Cardiac septum (tissue), 1 donor: Measurements from ENCODE around the gene KRT39. TPM values are rescaled to one million over a fixed set of nuclear protein-coding genes. Genes with fewer than 3 reads are reported as not detected.

ENCODE experiments used
- DNase-seq: peaks from one replicate; pipeline ENCODE4 v3.0.0-alpha.2; 2020; ENCODE audit warnings: low spot score
- intact Hi-C: fragments of 100-400 bp; cut with DNase I; formaldehyde crosslinking; loops from one replicate; pipeline ENCODE4 v1.14.0; 2022
- total RNA-seq: library from RNA; stranded (reverse); fragmentation: NEBNext Ultra II Directional; extraction: Animal tissue kit (Norgen Biotek cat#: 25700); gene quantifications from one replicate; pipeline ENCODE4 v1.2.1, GENCODE V29; 2021
- donor health status: DM: no; HTN: no; CAD: no.

KRT39 gene
- total RNA-seq, 1 donor from 2014 or later, result not detected

- DNase-seq, result no peak
- intact Hi-C loops, result no loop called here
Measured at GRCh38 chr17:40984226-40984625, 17.5 kb upstream of the KRT39 start, which contains the start of gene KRT40. Gene KRT40, minus strand, starts transcription at chr17:40984326. Its CDS starts 53 bp downstream, at chr17:40984273.

DNA sequence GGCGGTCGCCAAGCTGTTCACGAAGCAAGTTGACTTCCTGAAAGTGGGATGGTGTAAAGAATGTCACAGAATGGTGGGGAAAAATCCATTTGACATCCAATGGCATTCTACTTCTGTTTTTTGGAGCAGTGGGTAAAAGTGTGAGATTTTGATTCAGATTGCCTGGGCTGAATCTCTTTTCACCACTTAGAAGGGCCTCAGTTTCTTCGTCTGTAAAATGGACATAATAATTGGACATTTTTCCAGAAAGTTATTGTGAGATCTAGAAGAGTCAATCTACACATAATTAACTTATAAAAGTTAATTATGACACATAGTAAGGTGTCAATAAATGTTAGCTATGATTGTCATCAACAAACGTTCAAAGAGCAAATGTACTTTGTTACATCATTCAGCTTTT lies 14.4 kb upstream of the KRT39 start:
- intact Hi-C loops, result no loop called here
- DNase-seq, result no peak

DNA sequence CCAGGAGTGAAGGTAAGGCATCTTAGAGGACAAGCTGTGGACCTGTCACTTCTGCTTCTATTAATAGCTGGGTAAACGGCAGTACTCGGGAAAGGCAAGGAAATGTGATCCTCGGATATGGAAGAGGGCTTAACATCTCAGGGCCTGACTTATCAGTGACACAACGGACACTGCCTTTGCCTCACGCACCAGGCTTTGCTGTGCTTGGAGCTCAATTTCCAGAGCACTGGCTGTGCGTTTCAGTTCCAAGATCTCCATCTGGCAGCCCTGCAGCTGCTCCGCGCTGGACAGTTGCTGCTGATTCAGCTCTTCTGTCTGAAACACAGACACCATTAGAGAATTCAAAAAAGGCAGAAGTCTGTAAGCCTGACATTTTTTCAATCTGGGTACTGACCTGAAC lies 13.8 kb upstream of the KRT39 start:
- intact Hi-C loops, result no loop called here
- no peak for DNase-seq

GRCh38 chr17:40980117-40980516 lies 13.4 kb upstream of the KRT39 start:
- intact Hi-C loops, result no loop called here

GRCh38 chr17:40978575-40979151 lies 11.9 kb upstream of the KRT39 start:
- DNase-seq, result no peak
- intact Hi-C loops, result no loop called here

More at GRCh38 chr17:40980117-40980516, 13.4 kb upstream of the KRT39 start:
- DNase-seq, result no peak

DNA sequence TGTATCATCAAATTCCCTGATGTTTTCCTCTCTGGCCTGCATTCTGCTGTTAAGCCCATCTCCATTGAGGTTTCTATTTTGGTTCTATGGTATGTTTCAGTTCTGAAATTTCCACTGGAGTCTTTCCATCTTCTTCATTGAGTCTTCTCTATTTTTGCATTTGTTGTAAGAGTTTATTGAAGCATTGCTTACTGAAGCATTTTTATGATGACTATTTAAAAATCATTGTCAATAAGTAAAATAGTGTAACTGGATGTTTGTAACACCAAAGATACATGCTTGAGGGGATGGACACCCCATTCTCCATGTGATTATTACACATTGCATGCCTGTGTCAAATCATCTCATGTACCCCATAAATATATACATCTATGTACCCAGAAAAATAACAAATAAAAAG lies 8.8 kb upstream of the KRT39 start:
- intact Hi-C loops, result no loop called here
- no peak for DNase-seq

- intact Hi-C loops, result no loop called here
- no peak for DNase-seq
Measured at GRCh38 chr17:40974366-40974765, 7.6 kb upstream of the KRT39 start.

- intact Hi-C loops, result no loop called here
- DNase-seq, result no peak
Measured at GRCh38 chr17:40967582-40967981, 834 bp upstream of the KRT39 start.

DNA sequence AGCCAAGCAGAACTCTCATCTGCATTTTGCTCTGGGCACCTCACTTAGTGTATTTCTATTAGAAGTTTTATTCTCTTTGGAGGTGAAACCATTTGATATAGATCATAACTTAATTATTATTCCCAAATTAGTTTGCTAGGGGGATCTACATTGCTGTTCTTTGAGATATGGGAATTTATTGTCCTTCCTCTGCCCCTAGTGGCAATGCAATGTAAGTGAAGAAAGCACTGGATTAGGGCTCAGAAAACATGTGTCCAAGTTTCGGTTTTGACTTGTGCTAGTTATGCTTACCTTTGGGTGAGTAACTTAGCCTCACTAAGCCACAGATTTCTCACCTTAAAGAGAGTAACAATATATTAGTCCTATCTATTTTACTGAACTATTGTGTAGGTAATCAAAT lies 2.9 kb downstream of the KRT39 start:
- intact Hi-C loops, result no loop called here
- DNase-seq, result no peak

GRCh38 chr17:40962059-40962561 lies 4.6 kb downstream of the KRT39 start:
- intact Hi-C loops, result no loop called here
- DNase-seq, result no peak

DNA sequence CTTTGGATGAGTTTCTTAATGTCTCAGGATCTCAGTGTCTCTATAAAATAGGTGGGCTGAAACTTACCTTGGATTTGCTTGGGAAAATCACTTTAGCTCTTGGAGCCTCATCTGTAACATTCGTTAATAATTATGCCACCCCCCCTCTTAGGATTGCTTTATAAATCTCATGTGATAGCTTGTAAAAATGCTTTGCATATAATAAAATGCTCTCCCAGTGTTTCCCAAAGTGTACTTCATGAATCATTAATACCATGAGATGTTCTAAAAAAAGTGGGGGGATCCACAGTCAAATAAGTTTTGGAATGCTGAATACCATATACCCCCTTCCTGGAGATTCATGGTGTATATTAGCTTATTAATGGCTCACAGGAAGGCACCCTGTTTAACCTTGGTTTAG lies 5.2 kb downstream of the KRT39 start:
- no peak for DNase-seq
- intact Hi-C loops, result no loop called here

DNA sequence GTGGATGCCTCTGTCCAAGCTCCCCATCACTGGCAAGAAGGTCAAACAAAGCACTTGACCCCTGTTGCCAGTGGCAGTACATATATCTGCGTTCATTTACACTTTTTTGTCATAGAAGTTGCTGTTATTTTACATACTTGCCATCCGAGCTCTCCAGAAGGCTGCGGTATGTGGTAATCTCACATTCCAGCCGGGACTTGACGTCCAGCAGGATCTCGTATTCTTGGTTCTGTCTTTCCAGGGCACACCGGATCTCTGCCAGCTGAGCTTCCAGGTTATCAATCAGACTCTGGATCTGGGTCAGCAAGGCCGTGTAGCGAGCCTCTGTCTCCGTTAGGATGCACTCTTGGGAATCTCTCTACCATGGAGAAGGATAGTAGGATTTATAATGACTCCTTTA lies 6.6 kb downstream of the KRT39 start:
- DNase-seq, result no peak
- intact Hi-C loops, result no loop called here

DNA sequence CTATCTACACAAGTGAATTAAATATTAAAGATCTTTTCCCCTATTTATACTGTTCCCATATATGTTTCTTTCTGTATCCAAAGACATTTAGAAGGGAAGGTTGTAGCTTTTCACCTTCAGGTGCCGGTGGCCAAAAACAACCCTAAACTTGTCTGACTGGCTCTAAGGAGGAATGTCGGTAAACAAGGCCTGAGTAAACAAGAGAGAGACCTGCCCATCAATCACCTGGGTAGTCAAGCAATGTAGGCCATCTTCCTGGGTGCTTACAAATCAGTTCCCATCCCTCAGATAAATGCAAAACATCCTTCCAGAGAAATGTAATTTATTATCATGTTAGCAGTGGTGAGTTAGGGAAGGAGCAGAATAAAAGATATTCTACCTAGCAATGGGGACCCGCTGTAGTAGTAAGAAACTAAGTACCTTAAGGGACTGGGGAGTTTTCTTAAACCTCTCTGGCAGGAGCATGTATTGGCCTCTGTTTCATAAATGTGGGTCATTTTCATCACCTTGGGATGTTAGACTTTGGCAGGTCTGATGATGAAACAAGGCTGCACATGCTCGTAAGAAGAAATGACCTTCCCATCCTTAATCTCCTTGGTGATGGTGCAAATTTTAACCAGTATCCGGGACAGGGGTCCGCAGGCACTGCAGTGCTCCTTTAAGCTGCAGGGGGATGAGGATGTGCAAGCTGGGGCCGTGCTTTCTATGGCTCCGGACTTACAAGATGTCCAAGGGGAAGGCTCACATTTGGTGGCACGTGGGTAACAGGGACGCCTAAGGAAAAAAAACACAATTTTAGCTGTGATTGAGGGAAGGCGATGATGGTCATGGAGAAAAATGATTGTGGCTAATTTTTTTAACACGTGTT lies 8.4 kb downstream of the KRT39 start:
- intact Hi-C loops, result no loop called here
- DNase-seq, result no peak

DNA sequence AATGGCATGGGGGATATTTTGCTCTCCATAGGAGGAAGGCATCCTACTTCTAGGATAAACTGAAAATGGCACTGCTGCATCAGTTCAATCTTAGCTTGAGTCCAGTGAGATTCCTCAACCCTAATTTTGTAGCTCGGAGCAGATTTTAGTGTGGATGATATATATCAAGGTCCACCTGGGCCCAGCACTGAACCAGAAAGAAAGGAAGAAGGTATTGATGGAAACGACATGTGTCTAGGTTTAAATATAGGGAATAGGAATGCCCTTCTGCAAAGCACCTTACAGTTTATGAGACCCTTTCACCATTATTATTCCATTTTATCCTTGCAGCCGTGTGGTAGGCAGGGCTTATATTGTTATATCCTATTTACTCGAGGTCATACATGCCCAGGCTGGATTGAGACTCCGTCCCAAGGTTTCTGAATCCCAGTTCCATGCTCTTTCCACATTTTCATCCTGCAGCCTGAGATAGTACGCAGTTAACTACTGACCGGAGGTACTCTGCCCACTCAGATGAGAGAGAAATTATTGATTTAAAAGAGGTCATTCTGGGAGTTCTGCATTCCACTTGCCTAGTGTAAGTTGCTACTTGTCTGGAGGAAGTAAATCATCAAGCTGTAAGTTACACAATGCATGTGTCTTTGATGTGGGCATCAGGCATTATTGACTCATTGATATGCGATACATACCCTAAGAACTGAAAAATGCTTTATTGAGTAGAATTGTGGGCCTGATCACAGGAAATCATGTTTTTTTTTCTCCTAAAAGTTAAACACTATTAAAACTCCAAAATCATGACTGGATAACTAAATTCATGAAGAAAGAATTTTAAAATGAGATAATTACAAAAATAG lies 10.1 kb downstream of the KRT39 start:
- no peak for DNase-seq
- intact Hi-C loops, result no loop called here

GRCh38 chr17:40953881-40954280 lies 12.9 kb downstream of the KRT39 start:
- no peak for DNase-seq
- intact Hi-C loops, result no loop called here

- intact Hi-C loops, result no loop called here
- DNase-seq, result no peak
Measured at GRCh38 chr17:40952661-40953060, 14.1 kb downstream of the KRT39 start.

- intact Hi-C loops, result no loop called here
- DNase-seq, result no peak
Measured at GRCh38 chr17:40952154-40952553, 14.6 kb downstream of the KRT39 start.

GRCh38 chr17:40951011-40951622 lies 15.6 kb downstream of the KRT39 start:
- DNase-seq, result no peak
- intact Hi-C loops, result no loop called here

- intact Hi-C loops, result no loop called here
- DNase-seq, result no peak
Measured at GRCh38 chr17:40950176-40950575, 16.6 kb downstream of the KRT39 start.

- no peak for DNase-seq
- intact Hi-C loops, result no loop called here
Measured at GRCh38 chr17:40949418-40949817, 17.3 kb downstream of the KRT39 start.
